Panc1 (cell line): ENCODE measurements around the gene ADAR. TPM values are rescaled to one million over a fixed set of nuclear protein-coding genes. Genes with fewer than 3 reads are reported as not detected.

ENCODE experiments used
- ATAC-seq: fragments of 200-7000 bp; cut with Tn5 transposase; 2 replicates; pipeline ENCODE4 v1.9.1; 2020; ENCODE audit warnings: mild to moderate bottlenecking, moderate library complexity
- BruUV-seq: library from RNA; stranded (reverse); fragments of 400-500 nt; replicated peaks from 2 replicates; lab custom pipeline; 2021; lab: Mats Ljungman, UMichigan
- CTCF ChIA-PET: fragments of 300-600 bp; sonication (Branson Sonifier 250); formaldehyde crosslinking; loops from one replicate; lab custom pipeline; 2022; ENCODE audit warnings: antibody characterized with exemption; lab: Charles Lee
- POLR2A ChIA-PET: fragments of 300-600 bp; sonication (Branson Sonifier 250); formaldehyde crosslinking; loops from one replicate; lab custom pipeline; 2022; ENCODE audit warnings: antibody characterized with exemption; lab: Charles Lee
- DNase-seq: peaks from one replicate; pipeline ENCODE4 v3.0.0-alpha.2; 2010; ENCODE audit warnings: low read depth, low spot score
- H3K27ac ChIP-seq: 2 replicates; pipeline ENCODE4 v1.5.1; 2011; ENCODE audit warnings: mild to moderate bottlenecking, low read length, inconsistent platforms
- H3K27me3 ChIP-seq: fragments of 200-500 bp; sonication (Bioruptor generic); 2 replicates; pipeline ENCODE4 v1.6.0; 2014; ENCODE audit warnings: low read length, inconsistent platforms; ENCODE audit not compliant: control insufficient read depth, insufficient read depth
- H3K36me3 ChIP-seq: fragments of 200-500 bp; sonication (Bioruptor generic); 2 replicates; pipeline ENCODE4 v1.5.1; 2014; ENCODE audit warnings: inconsistent platforms, mild to moderate bottlenecking, low read length, moderate library complexity; ENCODE audit not compliant: control insufficient read depth, insufficient read depth
- H3K4me1 ChIP-seq: 2 replicates; pipeline ENCODE4 v1.5.1; 2011; ENCODE audit warnings: inconsistent platforms, mild to moderate bottlenecking, low read length, moderate library complexity; ENCODE audit not compliant: control insufficient read depth, insufficient read depth
- H3K4me3 ChIP-seq, 2 experiments: 2 replicates each; pipeline ENCODE4 v1.5.1; 2011 to 2012; ENCODE audit warnings: low read depth in 2 of 2, low read length in 2 of 2, mild to moderate bottlenecking in 2 of 2, inconsistent platforms in 1 of 2, moderate library complexity in 1 of 2
- H3K9me3 ChIP-seq: fragments of 200-500 bp; sonication (Bioruptor generic); 2 replicates; pipeline ENCODE4 v1.5.1; 2014; ENCODE audit warnings: low read depth, mild to moderate bottlenecking, inconsistent platforms, low read length, moderate library complexity; ENCODE audit not compliant: control insufficient read depth, insufficient read depth
- POLR2AphosphoS5 ChIP-seq: IDR thresholded peaks from 2 replicates; pipeline ENCODE4 v1.6.1; 2012; ENCODE audit warnings: mild to moderate bottlenecking, low read depth, low read length, moderate library complexity
- SIN3A ChIP-seq: IDR thresholded peaks from 2 replicates; pipeline ENCODE4 v1.6.1; 2012; ENCODE audit warnings: low read depth, mild to moderate bottlenecking, low read length, moderate library complexity, borderline replicate concordance; ENCODE audit not compliant: insufficient read depth
- TCF7L2 ChIP-seq: IDR thresholded peaks from 2 replicates; pipeline ENCODE4 v1.6.1; 2011; ENCODE audit warnings: mild to moderate bottlenecking, low read depth, low read length, inconsistent platforms
- in situ Hi-C: cut with HindIII; loops from 2 replicates; pipeline ENCODE4 v1.10.0; 2016; ENCODE audit warnings: low sequenced_read_pairs, low pct_unique_long_range_greater_than_20kb
- intact Hi-C: fragments of 100-400 bp; cut with micrococcal nuclease; formaldehyde crosslinking; loops from one replicate; pipeline ENCODE4 v1.10.0; 2022; ENCODE audit not compliant: unreplicated experiment
- total RNA-seq: library from RNA; stranded (reverse); gene quantifications from one replicate; pipeline ENCODE4 v1.2.1, GENCODE V29; 2021; ENCODE audit not compliant: unreplicated experiment
- TF ChIP-seq, protein P1 (sequence below): fragments of 450-650 bp; IDR thresholded peaks from 2 replicates; pipeline ENCODE4 v1.5.1; 2017; ENCODE audit warnings: mild to moderate bottlenecking
- TF ChIP-seq, protein P2 (sequence below), 2 experiments: IDR thresholded peaks; 2 replicates each; pipeline ENCODE4 v1.6.1; 2011 to 2012; ENCODE audit warnings: low read depth in 2 of 2, control low read depth in 1 of 2, low read length in 1 of 2, mild to moderate bottlenecking in 1 of 2, moderate library complexity in 1 of 2; ENCODE audit not compliant: insufficient read depth in 1 of 2

Gene ADAR
- total RNA-seq, 1 experiment from 2014 or later: 136 TPM

DNA sequence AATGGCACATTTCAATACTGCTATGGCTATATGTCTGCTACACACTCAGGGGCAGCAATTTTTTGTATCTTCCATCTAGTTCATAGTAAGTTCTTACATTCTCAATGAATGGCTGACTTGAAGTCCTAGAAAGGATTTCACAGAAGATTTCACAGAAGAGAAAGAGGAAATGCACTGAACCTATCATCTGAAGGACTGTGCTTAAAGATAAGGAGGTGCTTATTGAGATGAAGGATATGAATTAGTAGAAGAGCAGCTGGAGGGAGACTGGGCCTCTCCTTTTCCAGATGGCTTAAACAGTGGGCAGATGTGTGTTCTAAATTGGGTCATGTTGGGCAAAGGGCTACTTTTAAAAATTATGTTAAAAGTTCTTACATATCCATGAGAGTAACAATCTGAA lies 14.6 kb downstream of the ADAR start:
- BruUV-seq: no TSS peak

DNA sequence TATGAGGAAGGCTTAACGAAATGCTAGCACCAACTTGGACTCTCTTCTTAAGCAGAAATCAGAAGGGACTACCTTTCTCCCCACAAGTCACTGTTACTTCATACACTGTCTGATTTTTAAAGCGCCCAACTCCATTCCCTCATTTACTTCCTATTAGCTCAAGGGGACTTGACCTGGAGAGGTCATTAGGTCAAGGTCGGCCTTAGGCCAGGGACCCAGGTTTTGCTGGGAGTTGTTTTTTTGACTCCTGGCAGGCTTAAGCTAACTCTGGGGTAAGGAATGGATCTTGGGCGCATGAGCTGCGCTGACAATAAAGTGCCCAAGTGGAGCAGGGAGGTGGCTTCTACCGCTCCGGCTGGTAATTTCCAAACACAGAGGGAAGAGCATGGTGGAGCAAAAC lies 16.8 kb downstream of the ADAR start:
- in situ Hi-C loops: no loop called here
- ChIA-PET POLR2A (no interaction called here), CTCF (no interaction called here)
- Histone ChIP-seq H3K27me3 (no peaks in the 10 kb centered on the region), H3K4me1 (no peaks in the 10 kb centered on the region; the same call in 1 of the 2 replicates), H3K9me3 (no peaks in the 10 kb centered on the region), H3K4me3 (no peak overlapping the region), H3K36me3 (peaks cover 39% of the 10 kb centered on the region), H3K27ac (no peak overlapping the region)
- no TSS peak for BruUV-seq
- no peak for DNase-seq
- intact Hi-C loops: no loop called here
- no peak for ATAC-seq
- TF ChIP-seq, protein P1, sequence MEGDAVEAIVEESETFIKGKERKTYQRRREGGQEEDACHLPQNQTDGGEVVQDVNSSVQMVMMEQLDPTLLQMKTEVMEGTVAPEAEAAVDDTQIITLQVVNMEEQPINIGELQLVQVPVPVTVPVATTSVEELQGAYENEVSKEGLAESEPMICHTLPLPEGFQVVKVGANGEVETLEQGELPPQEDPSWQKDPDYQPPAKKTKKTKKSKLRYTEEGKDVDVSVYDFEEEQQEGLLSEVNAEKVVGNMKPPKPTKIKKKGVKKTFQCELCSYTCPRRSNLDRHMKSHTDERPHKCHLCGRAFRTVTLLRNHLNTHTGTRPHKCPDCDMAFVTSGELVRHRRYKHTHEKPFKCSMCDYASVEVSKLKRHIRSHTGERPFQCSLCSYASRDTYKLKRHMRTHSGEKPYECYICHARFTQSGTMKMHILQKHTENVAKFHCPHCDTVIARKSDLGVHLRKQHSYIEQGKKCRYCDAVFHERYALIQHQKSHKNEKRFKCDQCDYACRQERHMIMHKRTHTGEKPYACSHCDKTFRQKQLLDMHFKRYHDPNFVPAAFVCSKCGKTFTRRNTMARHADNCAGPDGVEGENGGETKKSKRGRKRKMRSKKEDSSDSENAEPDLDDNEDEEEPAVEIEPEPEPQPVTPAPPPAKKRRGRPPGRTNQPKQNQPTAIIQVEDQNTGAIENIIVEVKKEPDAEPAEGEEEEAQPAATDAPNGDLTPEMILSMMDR: no peak
- no peak for TF ChIP-seq POLR2AphosphoS5
- TF ChIP-seq SIN3A: no peak
- TF ChIP-seq TCF7L2: no peak
- TF ChIP-seq, protein P2, sequence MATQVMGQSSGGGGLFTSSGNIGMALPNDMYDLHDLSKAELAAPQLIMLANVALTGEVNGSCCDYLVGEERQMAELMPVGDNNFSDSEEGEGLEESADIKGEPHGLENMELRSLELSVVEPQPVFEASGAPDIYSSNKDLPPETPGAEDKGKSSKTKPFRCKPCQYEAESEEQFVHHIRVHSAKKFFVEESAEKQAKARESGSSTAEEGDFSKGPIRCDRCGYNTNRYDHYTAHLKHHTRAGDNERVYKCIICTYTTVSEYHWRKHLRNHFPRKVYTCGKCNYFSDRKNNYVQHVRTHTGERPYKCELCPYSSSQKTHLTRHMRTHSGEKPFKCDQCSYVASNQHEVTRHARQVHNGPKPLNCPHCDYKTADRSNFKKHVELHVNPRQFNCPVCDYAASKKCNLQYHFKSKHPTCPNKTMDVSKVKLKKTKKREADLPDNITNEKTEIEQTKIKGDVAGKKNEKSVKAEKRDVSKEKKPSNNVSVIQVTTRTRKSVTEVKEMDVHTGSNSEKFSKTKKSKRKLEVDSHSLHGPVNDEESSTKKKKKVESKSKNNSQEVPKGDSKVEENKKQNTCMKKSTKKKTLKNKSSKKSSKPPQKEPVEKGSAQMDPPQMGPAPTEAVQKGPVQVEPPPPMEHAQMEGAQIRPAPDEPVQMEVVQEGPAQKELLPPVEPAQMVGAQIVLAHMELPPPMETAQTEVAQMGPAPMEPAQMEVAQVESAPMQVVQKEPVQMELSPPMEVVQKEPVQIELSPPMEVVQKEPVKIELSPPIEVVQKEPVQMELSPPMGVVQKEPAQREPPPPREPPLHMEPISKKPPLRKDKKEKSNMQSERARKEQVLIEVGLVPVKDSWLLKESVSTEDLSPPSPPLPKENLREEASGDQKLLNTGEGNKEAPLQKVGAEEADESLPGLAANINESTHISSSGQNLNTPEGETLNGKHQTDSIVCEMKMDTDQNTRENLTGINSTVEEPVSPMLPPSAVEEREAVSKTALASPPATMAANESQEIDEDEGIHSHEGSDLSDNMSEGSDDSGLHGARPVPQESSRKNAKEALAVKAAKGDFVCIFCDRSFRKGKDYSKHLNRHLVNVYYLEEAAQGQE (IDR thresholded peaks at IDR 0.05; ENCODE audit: insufficient read depth in 1 of 2, low read depth in 2 of 2, low read length in 1 of 2): no peak

More for the DNA sequence above, 14.6 kb downstream of the ADAR start:
- Histone ChIP-seq H3K4me3 (no peak overlapping the region), H3K9me3 (no peaks in the 10 kb centered on the region), H3K4me1 (no peaks in the 10 kb centered on the region; the same call in 1 of the 2 replicates), H3K36me3 (peaks cover 35% of the 10 kb centered on the region), H3K27ac (no peak overlapping the region), H3K27me3 (no peaks in the 10 kb centered on the region)
- intact Hi-C loops (no loop called here), in situ Hi-C loops (no loop called here)
- TF ChIP-seq POLR2AphosphoS5 (no peak), TCF7L2 (no peak), SIN3A (no peak)
- TF ChIP-seq, protein P2 (IDR thresholded peaks at IDR 0.05; ENCODE audit: insufficient read depth in 1 of 2, low read depth in 2 of 2, low read length in 1 of 2): no peak
- TF ChIP-seq, protein P1: no peak
- no peak for ATAC-seq
- CTCF ChIA-PET: no interaction called here
- no peak for DNase-seq
- POLR2A ChIA-PET: no interaction called here
